ENCODE results near the gene CD300LF.

CD300LF gene

DNA sequence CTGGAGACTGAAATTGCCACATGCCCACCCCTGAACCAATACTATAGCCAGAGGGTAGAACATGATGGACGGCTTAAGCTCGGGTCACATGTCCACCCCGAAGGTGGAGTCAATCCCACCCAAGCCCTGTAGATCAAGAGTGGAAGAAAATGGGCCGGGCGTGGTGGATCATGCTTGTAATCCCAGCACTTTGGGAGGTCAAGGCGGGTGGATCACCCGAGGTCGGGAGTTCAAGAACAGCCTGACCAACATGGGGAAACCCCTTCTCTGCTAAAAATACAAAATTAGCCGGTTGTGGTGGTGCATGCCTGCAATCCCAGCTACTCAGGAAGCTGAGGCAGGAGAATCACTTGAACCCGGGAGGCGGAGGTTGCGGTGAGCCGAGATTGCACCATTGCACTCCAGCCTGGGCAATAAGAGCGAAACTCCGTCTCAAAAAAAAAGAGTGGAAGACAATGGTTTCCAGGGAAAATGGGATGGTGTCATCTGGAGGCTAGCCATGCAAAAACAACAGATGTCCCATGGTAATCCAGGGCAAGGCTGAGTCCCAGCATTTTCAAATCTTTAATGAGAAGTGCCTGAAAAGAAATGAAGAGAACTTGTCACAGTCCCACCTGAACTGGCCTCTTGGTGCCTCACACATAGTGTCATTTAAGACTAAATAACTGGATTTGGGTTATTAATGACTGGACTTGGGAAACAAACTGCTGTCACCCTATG, 30.1 kb downstream of the CD300LF start:
- DNase-seq = no peak

DNA sequence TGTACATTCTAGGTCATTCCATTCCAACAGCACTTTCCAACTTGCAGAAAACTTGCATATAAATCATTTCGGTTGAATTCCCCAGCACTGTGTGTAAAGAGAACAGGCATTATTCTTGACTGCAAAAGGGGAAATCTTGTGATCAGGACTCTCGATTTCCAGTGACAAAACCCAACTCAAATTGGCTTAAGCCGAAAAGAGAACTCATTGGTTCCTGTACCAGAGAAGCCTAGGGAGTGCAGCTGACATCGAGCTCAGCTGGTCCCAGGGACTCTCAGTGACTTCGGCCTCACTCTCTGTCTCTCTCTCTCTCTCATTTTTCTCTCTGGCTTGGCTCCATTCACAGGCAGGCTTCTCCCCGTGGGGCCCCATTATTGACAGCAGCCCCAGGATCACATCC, 30.7 kb downstream of the CD300LF start:
- no peak for DNase-seq

DNA sequence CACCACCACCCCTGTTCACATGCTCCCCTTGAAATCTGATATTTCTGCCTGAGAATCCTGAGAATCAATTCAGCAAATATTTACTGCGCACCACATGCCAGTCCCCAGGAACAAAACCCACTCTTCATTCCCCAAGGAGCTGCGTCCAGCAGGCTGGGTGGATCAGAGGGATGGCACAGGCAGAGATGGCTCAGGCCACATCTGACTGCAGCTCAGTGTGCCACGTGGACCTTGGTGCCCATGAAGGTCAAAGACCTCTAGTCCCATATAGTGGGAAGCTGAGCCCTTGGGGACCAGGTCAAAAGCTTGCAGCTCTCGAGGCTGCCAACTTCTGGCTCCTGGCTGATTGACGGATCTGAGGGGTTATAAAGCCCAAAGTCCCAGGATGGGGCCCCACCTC, 31.8 kb downstream of the CD300LF start:
- no peak for DNase-seq

DNA sequence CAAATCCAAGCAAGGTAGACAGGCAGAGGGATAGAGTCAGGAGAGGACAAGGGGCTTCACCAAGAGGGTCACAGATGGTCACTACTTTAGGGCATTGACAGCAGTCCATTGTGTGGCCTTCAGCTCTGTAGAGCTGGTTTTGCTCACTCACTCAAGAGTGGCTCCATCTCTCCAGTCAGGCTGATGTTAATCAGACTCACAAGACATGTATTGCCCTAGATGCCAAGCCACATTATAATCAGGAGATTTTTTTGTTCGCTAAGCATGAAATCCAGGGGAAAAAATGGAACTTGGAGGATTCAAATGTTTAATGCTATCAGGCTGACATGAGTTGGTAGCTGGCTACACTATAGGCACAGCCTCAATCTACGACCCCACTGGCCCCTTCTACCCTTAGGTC, 32.5 kb downstream of the CD300LF start:
- DNase-seq = no peak

DNA sequence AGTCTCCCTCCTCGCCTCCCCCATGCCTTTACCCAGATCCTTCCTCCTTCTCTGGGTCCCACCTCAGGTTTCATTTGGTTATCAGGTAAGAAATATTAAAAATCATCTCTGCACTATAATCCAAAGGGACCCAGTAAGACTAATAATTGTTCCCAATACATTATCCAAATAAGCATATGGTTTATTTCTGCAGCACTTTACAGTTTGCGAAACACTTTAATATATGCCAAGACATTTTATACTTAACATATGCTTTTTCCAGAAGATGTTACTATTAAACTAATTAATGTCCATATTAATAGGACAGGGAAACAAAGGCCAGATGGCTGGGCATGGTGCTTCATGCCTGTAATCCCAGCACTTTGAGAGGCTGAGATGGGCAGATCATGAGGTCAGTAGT, 33.3 kb downstream of the CD300LF start:
- DNase-seq = no peak

DNA sequence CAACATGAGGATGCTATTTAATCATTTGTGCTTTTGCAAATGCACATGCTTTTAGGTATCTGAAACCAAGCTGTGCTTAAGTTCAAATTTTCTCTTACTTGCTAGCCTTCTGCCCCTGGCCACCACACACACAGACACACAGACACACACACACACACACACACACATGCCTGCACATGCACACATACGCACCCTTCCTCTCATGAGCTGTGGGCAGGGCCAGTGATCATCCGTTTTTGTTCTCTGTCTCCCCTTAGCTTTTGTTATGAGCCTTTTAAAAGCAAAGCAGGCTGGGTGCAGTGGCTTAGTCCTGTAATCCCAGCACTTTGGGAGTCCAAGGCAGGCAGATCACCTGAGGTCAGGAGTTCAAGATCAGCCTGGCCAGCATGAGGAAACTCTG, 34.2 kb downstream of the CD300LF start:
- DNase-seq = no peak

DNA sequence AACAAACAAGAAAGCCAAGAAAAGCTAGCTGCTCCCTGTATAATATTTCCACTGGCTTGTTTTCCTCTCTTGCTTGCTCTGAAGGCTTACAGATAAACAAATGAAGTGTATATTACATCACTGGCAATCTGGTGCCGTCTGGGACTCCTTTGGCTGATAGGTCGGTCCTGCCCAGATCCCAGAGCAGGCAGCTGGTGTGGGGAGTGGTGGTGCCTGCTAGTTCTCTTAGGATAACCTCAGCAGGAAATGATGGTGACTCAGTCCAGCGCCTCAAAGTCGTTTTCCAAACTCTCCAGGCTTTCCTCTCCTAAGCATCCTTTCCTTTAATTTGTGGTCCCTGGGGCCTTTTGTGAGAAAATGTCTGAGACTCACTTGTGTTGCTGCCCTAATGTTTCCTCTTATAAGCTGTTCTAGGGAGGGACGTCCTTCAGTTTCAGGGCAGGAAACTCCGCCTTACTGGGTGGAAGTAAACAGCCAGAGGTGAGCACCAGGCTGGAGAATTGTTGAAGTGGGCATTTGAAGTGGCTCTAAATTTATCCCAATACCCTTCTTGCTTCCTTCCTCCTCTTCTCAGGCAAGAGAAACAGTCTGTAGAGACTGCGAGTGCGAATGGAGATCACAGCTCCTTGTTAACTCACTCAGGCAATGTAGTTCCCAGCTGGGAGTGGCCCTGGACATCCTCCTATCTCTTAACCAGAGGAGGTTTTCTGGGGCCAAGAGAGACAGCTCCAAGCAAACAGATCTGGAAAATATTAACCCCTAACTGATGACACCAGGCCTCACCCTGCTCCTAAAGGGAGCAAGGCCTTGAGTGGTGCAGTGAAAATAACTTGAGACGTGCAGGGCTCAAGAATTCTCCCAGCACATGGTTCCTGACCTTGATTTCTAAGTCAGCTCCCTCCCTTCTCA, 34.9 kb downstream of the CD300LF start:
- DNase-seq = no peak

DNA sequence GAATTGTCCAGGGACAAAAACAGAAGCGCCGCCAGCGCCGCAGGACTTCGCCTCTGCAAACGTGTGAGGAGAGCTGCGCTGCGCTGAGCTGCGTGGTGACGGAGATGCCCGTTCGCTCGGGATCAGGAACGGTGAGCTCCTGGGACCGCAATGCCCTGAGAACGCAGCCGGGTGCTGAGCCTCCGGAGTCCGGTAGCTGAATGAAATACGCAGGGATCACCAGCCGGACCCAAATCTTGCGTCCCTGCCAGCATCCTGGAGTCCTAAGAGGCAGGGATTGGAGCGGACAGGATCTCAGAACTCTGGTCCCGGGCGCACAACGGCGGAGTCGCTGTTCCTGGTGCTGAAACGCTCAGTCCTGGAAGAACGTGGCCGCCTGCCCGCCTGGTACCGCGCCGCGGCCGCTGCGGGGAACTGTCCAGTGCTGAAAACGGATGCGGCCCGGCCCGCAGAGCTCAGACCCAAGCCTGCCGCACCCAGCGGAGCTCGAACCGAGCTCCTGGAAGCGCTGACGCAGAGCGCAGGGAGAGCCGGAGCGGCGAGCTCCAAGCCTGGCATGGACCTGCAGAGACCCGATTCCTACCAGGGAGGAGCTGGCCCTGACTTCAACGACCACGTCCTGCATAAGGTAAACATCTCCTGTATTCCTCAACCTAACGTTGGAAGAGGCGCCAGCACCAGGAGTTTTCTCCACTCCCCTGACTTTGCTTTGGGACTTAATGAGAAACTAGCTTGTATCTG, 41.5 kb downstream of the CD300LF start:
- peak; percentile 51 for DNase-seq

DNA sequence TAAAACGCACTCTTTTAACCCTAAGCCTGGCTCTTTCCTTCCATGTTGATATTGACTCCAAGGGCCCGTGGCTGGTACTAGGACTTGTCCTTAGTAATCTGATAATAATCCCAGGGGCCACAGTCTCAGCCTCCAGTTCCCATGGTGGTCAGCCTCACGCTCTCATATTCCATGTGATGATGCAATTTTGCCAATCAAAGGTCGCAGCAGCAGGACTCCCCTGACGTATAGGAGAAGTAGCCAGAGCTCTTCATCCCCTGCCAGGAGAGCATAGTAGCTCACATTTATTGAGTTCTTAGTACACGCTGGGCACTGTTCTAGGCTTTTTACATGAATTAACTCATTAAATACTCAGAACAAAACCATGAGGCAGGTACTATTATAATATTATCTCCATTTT, 42.4 kb downstream of the CD300LF start:
- no peak for DNase-seq

DNA sequence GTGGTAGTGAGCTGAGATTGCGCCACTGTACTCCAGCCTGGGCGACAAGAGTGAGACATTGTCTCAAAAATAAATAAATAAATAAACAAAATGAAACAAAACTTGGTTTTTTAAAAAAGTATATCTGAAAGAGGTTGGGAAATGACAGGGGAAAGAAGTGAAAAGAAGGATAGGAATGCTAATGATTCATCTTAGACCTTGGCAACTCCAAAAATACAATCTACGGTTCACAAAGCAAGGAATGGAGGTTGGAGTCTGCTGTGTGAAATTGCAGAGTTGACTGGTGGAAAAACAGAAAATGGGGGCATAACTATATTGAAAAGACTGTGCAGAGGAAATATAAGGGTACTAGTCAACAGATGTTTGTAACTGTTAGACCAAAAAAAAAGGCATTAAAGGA, 49.2 kb downstream of the CD300LF start:
- DNase-seq = no peak

DNA sequence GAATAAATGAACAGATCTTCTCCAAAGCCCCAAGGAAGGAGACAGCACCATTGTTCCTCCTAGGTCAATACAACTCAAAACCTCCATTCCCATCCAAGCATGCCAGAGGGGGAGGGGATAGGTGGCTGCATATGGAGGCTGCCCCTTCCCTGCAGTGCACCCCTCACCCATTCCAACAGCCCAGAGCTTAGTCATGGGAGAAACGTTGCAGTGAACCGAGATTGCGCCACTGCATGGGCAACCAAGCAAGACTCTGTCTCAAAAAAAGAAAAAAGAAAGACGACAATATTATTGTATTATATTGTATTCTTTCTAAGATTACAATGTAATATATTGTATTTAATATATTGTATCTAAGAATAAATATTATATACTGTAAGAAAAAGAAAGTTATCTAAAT, 52.8 kb downstream of the CD300LF start:
- no peak for DNase-seq

DNA sequence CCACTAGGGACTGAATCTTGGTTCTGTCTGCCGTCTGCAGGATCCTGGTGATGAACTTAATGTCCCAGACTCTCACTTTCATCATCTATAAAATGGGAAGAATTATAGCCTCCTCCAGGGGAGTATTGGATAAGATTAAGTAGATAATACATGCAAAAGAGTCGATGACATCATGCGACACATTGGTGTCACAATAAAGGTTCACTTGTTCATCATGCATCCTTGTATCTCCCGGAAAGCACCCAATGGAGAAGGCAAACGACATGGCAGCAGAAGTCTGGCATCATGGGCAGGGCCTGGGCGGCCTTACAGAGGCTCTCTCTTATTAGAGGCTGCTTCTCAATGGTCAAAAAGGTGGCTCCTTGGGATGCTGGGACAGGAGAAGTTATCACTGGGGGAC, 54.1 kb downstream of the CD300LF start:
- no peak for DNase-seq

DNA sequence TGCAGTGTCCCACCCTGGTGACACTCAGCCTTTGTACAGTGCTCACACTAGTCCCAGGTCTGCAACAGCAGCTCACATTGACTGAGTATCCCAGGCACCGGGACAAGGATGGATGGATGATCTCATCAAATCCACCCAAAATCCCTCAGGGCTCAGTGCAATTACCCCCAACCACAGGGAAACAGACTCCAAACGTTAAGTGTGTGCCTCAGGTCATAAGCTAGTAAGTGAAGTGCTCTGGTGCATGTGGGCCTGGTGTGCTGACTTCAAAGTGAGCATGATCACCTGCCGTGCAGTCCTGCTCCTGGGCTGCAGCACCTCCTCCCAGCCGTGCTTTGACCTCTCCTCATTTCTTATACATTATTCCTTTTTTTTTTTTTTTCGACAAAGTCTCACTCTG, 58.0 kb downstream of the CD300LF start:
- DNase-seq = no peak

DNA sequence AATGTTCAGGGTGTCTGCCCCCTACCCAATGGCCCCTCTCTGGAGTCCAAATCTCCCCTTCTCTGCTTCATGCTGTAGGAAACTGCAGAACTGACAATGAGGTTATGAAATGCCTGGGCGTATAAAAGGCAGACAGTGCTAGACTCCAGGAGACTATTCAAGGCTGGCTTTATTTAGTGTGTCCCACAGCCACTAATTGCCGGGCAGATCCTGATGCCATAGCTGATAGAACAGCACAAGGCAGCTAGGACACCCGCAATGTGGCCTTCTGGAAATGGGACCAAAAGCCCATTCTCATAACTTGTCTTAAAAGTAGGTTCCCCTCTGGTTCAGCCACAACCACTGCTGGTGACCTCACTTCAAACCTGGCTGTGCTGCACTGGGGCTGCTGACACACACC, 60.7 kb downstream of the CD300LF start:
- no peak for DNase-seq

DNA sequence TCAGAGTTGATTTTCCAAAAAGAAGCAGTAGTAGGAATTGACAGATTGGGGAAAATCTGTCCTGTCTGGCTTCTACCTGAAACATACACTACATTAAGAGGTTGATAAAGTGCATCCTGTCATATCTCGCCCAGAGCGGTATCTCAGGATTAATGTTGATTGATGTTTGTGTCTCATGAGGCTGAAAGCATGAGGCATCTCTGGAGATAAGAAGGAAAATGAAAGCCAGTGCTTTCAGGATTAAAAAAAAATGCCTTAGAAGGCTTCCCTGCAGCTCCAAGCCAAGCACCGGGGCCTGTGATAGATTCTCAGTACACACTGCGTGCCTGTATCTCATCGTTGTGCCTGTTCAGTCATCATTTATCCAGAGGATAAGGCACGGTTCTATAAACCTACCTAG, 62.8 kb downstream of the CD300LF start:
- no peak for DNase-seq

DNA sequence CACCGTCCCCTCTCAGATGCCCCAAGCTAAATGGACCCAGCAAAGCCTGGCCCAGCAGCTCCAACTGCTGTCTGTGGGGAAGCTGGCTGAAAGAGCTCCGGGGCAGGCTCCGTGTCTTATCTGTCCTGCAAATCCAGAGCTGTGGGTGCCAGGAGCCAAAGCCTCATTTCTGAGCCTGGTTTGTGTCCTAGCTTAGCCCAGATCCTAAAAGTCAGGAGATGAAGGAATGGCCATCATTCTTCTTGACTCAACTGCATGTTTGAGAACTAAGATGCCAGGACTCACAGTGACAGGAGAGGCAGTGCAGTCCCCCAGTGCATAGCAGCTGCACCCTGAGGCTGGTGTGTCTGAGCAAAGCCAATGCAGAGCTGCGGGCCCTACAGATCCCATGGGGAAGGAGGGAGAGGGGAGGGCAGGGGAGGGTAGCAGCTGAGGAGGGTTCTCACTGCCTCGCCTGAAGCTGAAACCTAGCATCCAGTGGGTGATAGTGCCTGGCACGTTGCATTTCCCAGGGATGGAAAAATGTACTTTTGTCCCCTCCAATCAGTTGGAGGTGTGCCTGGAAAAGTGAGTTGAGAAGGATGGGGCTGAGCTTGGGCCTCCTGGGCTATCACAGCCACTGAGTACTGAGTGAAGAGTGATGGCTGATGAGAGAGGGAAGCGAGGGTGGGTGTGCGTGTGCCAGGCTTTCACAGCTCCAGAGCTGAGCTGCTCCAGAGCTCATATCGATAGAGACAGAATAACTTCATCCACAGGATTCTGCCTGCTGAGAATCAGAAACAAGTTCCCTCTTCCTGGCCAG, 64.7 kb downstream of the CD300LF start:
- no peak for DNase-seq

DNA sequence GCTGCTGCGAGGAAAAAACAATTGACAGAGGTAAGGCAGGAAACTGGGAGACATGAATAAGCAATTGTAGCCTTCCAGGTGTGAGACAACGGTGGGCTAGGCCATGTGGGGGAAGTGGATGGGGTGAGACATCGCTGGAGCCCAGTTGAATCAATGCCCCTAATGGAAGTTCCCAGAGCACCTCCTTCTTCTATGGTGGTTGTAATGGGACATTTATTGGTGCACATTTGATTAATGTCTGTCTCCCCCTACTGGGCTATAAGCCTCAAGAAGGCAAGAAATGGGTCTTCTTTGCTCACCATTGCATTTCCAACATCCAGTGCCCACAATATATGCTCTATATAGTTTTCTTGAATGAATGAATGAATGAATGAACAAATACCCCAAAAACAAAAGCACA, 66.5 kb downstream of the CD300LF start:
- no peak for DNase-seq

DNA sequence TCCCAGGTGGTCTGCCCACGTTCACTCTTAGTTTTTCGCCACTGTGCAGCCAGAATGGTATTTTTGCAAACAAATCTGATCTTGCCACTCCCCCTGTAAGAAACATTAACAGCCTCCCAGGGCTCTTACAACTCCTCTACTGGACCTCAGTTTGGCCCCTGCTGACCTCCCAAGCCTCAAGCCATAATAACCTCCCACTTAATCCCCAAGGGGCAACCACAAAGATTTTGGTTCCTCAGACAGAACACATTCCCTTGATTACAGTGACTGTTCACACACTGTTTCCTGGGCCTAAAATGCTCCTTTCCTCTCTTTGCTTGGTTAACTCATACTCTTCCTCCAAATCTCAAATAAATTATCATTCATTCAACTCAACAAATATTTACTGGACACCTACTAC, 67.7 kb downstream of the CD300LF start:
- DNase-seq = no peak

DNA sequence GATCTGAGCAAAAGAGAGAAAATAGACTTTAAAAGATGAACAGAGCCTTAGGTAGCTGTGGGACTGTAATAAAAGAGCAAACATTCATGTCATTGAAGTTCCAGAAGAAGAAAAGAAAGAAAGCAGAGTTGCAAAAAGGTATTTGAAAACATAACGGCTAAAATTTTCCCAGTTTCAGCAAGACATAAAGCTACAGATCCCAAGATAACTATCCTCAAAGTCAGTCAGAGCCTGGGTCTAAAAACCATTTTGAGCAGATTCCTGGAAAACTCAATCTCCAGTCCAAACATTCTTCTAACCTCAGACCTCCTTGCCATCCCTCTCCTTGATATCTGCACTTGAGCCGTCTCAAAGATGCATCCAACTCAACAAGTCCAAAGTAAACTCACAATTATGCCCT, 68.3 kb downstream of the CD300LF start:
- DNase-seq = no peak
